ENCODE measurements around the gene AK2.

DNA sequence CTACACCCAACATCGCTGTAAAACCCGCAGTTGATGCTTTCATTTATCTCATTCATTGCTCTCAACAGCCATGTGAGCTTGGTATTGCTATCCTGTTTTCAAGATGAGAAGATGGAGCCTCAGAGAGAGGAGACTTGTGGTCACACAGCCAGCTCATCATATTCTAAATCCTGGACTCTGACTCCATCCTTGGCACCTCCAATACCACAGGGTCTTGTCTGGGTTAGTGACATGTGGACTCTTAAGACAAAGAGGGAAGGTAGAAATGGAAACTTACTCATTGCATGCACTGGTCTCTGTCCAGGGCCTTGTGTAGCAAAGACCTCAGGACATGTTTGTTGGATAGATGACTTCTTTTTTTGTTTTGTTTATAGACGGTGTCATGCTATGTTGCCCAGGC is 65.1 kb downstream of the AK2 start:
- TF ChIP-seq POLR2A (IDR thresholded peaks at IDR 0.05) (no peak), CTCF (IDR thresholded peaks at IDR 0.05) (no peak)
